Vagina (tissue), 2 donors: Measurements from ENCODE around the gene MAML1. TPM values are rescaled to one million over a fixed set of nuclear protein-coding genes. Genes with fewer than 3 reads are reported as not detected.

Experiments used
- DNase-seq, 2 donors: peaks; one replicate each; pipeline ENCODE4 v3.0.0-alpha.2; 2017; ENCODE audit errors: extremely low spot score in 2 of 2
- H3K27ac ChIP-seq: fragments of 200-600 bp; sonication (generic); one replicate; pipeline ENCODE4 v1.5.1; 2019
- H3K27me3 ChIP-seq: fragments of 200-600 bp; sonication (generic); one replicate; pipeline ENCODE4 v1.5.1; 2019
- H3K36me3 ChIP-seq, 2 donors: fragments of 200-600 bp; sonication (generic); one replicate each; pipeline ENCODE4 v1.5.1; 2017 to 2019
- H3K4me1 ChIP-seq: fragments of 200-600 bp; sonication (generic); one replicate; pipeline ENCODE4 v1.5.1; 2019
- H3K4me3 ChIP-seq, 2 donors: fragments of 200-600 bp; sonication (generic); 1 replicate in 1 of 2; 2 replicates in 1 of 2; pipeline ENCODE4 v1.5.1; 2016 to 2019
- H3K9me3 ChIP-seq: fragments of 200-600 bp; sonication (generic); one replicate; pipeline ENCODE4 v1.5.1; 2019
- CTCF ChIP-seq, 3 experiments: fragments of 450-650 bp in 2 of 3; fragments of 200-600 bp in 1 of 3; sonication (generic) in 1 of 3; IDR thresholded peaks; one replicate each; pipeline ENCODE4 v1.5.1; 2017 to 2019; ENCODE audit warnings: antibody characterized with exemption in 3 of 3, mild to moderate bottlenecking in 2 of 3, moderate library complexity in 2 of 3
- POLR2A ChIP-seq, 2 donors: fragments of 450-650 bp; IDR thresholded peaks; one replicate each; pipeline ENCODE4 v1.6.1; 2017; ENCODE audit warnings: antibody characterized with exemption in 2 of 2, mild to moderate bottlenecking in 2 of 2, moderate library complexity in 2 of 2
- POLR2AphosphoS5 ChIP-seq, 2 donors: sonication (generic); formaldehyde crosslinking; IDR thresholded peaks; one replicate each; pipeline ENCODE4 v1.9.0; 2017; ENCODE audit warnings: antibody characterized with exemption in 2 of 2, mild to moderate bottlenecking in 2 of 2, low read depth in 1 of 2; ENCODE audit not compliant: insufficient read depth in 1 of 2
- intact Hi-C: fragments of 100-400 bp; cut with DNase I; formaldehyde crosslinking; loops from one replicate; pipeline ENCODE4 v1.15.1; 2023
- total RNA-seq: library from RNA; depleted of rRNA; stranded (reverse); fragments of >200 nt; gene quantifications from one replicate; pipeline ENCODE4 v1.2.3, GENCODE V29; 2016

Gene MAML1
- total RNA-seq, 1 donor from 2014 or later, result 25.3 TPM

GRCh38 chr5:179759581-179760551 lies 27.2 kb downstream of the MAML1 start:
- intact Hi-C loops, result loop anchor here (5.0 to 10.0 kb wide), 2 partner anchors 37 to 95 kb away; partner anchors contain the start of gene MRNIP
- H3K4me1 ChIP-seq, result peaks cover 65% of the 10 kb centered on the region

GRCh38 chr5:179762079-179762780 lies 29.6 kb downstream of the MAML1 start:
- Histone ChIP-seq H3K9me3 (no peaks in the 10 kb centered on the region), H3K36me3 (peaks cover 0 to 19% of the 10 kb centered on the region in 2 donors), H3K27ac (peak overlapping the region; percentile 53), H3K4me1 (peaks cover 73% of the 10 kb centered on the region), H3K4me3 (no peak overlapping the region), H3K27me3 (no peaks in the 10 kb centered on the region)
- intact Hi-C loops, result loop anchor here (5.0 kb wide), 1 partner anchor 35 kb away; no protein-coding TSS in a partner anchor
- TF ChIP-seq POLR2A (IDR thresholded peaks at IDR 0.05), result no peak
- TF ChIP-seq CTCF (IDR thresholded peaks at IDR 0.05), result no peak
- TF ChIP-seq POLR2AphosphoS5 (IDR thresholded peaks at IDR 0.05; ENCODE audit: insufficient read depth in 1 of 2, low read depth in 1 of 2), result no peak
- no peak for DNase-seq

More at GRCh38 chr5:179759581-179760551, 27.2 kb downstream of the MAML1 start:
- no peak for DNase-seq
- Histone ChIP-seq H3K4me3 (no peak overlapping the region), H3K36me3 (no peaks in the 10 kb centered on the region), H3K9me3 (no peaks in the 10 kb centered on the region), H3K27ac (no peak overlapping the region), H3K27me3 (no peaks in the 10 kb centered on the region)
- TF ChIP-seq POLR2AphosphoS5 (IDR thresholded peaks at IDR 0.05; ENCODE audit: insufficient read depth in 1 of 2, low read depth in 1 of 2) (no peak), POLR2A (IDR thresholded peaks at IDR 0.05) (no peak), CTCF (IDR thresholded peaks at IDR 0.05) (no peak)

GRCh38 chr5:179762781-179763176 lies 30.2 kb downstream of the MAML1 start:
- Histone ChIP-seq H3K4me1 (peaks cover 73% of the 10 kb centered on the region), H3K36me3 (peaks cover 0 to 19% of the 10 kb centered on the region in 2 donors), H3K27ac (peak overlapping the region; percentile 53), H3K27me3 (no peaks in the 10 kb centered on the region), H3K9me3 (no peaks in the 10 kb centered on the region), H3K4me3 (no peak overlapping the region)
- intact Hi-C loops, result loop anchor here (5.0 kb wide), 1 partner anchor 35 kb away; no protein-coding TSS in a partner anchor
- DNase-seq, result no peak
- TF ChIP-seq POLR2A (IDR thresholded peaks at IDR 0.05), result no peak
- TF ChIP-seq CTCF (IDR thresholded peaks at IDR 0.05), result no peak
- TF ChIP-seq POLR2AphosphoS5 (IDR thresholded peaks at IDR 0.05; ENCODE audit: insufficient read depth in 1 of 2, low read depth in 1 of 2), result no peak

GRCh38 chr5:179763215-179763945 lies 30.8 kb downstream of the MAML1 start:
- H3K27me3 ChIP-seq, result no peaks in the 10 kb centered on the region
- no peak overlapping the region for H3K4me3 ChIP-seq
- intact Hi-C loops, result loop anchor here (5.0 kb wide), 1 partner anchor 34 kb away; no protein-coding TSS in a partner anchor
- peak; percentile 51 to 85 (median 77) for TF ChIP-seq CTCF (IDR thresholded peaks at IDR 0.05)
- TF ChIP-seq POLR2AphosphoS5 (IDR thresholded peaks at IDR 0.05; ENCODE audit: insufficient read depth in 1 of 2, low read depth in 1 of 2), result peak in 1 of 2 donors; percentile 81
- TF ChIP-seq POLR2A (IDR thresholded peaks at IDR 0.05), result no peak
- no peak for DNase-seq
- H3K36me3 ChIP-seq, result peaks cover 0 to 19% of the 10 kb centered on the region in 2 donors
- peak overlapping the region; percentile 53 for H3K27ac ChIP-seq
- no peaks in the 10 kb centered on the region for H3K9me3 ChIP-seq
- H3K4me1 ChIP-seq, result peaks cover 73% of the 10 kb centered on the region
